GM23338 (cell line): Measurements from ENCODE around the gene SAMD4A. TPM values are rescaled to one million over a fixed set of nuclear protein-coding genes. Genes with fewer than 3 reads are reported as not detected.

Source experiments
- ATAC-seq: fragments of 200-7000 bp; cut with Tn5 transposase; 3 replicates; pipeline ENCODE4 v1.9.1; 2020
- DNase-seq: peaks from one replicate; pipeline ENCODE4 v3.0.0-alpha.2; 2015; ENCODE audit warnings: low spot score
- H2AFZ ChIP-seq: fragments of 200-600 bp; sonication (generic); 2 replicates; pipeline ENCODE4 v1.8.0; 2016; ENCODE audit warnings: antibody characterized with exemption, mild to moderate bottlenecking, moderate library complexity
- H3F3A ChIP-seq: fragments of 200-600 bp; sonication (generic); replicated peaks from 2 replicates; pipeline ENCODE4 v1.8.0; 2017; ENCODE audit warnings: antibody characterized with exemption, mixed run types, low read depth
- H3K27ac ChIP-seq: fragments of 200-600 bp; sonication (generic); 2 replicates; pipeline ENCODE4 v1.6.1; 2016; ENCODE audit warnings: low read depth
- H3K27me3 ChIP-seq: fragments of 200-600 bp; sonication (generic); 2 replicates; pipeline ENCODE4 v1.8.0; 2016; ENCODE audit warnings: mild to moderate bottlenecking, mixed run types, moderate library complexity; ENCODE audit not compliant: insufficient read depth
- H3K36me3 ChIP-seq: fragments of 200-600 bp; sonication (generic); 2 replicates; pipeline ENCODE4 v1.8.0; 2016; ENCODE audit warnings: mild to moderate bottlenecking; ENCODE audit not compliant: insufficient read depth
- H3K4me1 ChIP-seq: fragments of 200-600 bp; sonication (generic); 2 replicates; pipeline ENCODE4 v1.8.0; 2016; ENCODE audit warnings: mild to moderate bottlenecking, moderate library complexity; ENCODE audit not compliant: insufficient read depth
- H3K4me2 ChIP-seq: fragments of 200-600 bp; sonication (generic); 2 replicates; pipeline ENCODE4 v1.7.1; 2017; ENCODE audit warnings: mixed run types
- H3K4me3 ChIP-seq: fragments of 200-600 bp; sonication (generic); 2 replicates; pipeline ENCODE4 v1.6.1; 2016; ENCODE audit warnings: mixed run types
- H3K79me2 ChIP-seq: fragments of 200-600 bp; sonication (generic); replicated peaks from 2 replicates; pipeline ENCODE4 v1.8.0; 2017; ENCODE audit warnings: mild to moderate bottlenecking; ENCODE audit not compliant: insufficient read depth
- H3K9me2 ChIP-seq: fragments of 200-600 bp; sonication (generic); 2 replicates; pipeline ENCODE4 v1.8.0; 2017; ENCODE audit not compliant: insufficient read depth
- H4K20me1 ChIP-seq: fragments of 200-600 bp; sonication (generic); replicated peaks from 2 replicates; pipeline ENCODE4 v1.8.0; 2017; ENCODE audit warnings: mild to moderate bottlenecking; ENCODE audit not compliant: insufficient read depth
- H3K27ac Mint-ChIP-seq: 2 replicates; pipeline ENCODE4 v1.8.0; 2020; ENCODE audit warnings: inconsistent platforms, mild to moderate bottlenecking, moderate library complexity, mixed read lengths
- H3K27me3 Mint-ChIP-seq: 3 replicates; pipeline ENCODE4 v1.8.0; 2022; ENCODE audit warnings: low read depth, mild to moderate bottlenecking, moderate library complexity, mixed read lengths, inconsistent platforms; ENCODE audit not compliant: insufficient read depth, poor library complexity
- H3K36me3 Mint-ChIP-seq: 3 replicates; pipeline ENCODE4 v1.8.0; 2021; ENCODE audit warnings: low read depth, mild to moderate bottlenecking, inconsistent platforms, moderate library complexity, mixed read lengths
- H3K4me1 Mint-ChIP-seq: 3 replicates; pipeline ENCODE4 v1.8.0; 2020; ENCODE audit warnings: mild to moderate bottlenecking, inconsistent platforms, mixed read lengths
- H3K4me3 Mint-ChIP-seq: 3 replicates; pipeline ENCODE4 v1.8.0; 2021; ENCODE audit warnings: moderate library complexity, mild to moderate bottlenecking, inconsistent platforms, mixed read lengths
- H3K9me3 Mint-ChIP-seq: 3 replicates; pipeline ENCODE4 v1.8.0; 2020; ENCODE audit warnings: moderate library complexity, mild to moderate bottlenecking, inconsistent platforms, mixed read lengths
- CREB1 ChIP-seq: fragments of 250-450 bp; sonication (Bioruptor Pico); IDR thresholded peaks from 2 replicates; pipeline ENCODE4 v1.5.0; 2020; ENCODE audit warnings: low read depth, mild to moderate bottlenecking, moderate library complexity
- JUNB ChIP-seq: IDR thresholded peaks from one replicate; pipeline ENCODE4 v1.6.1; 2016; ENCODE audit warnings: antibody characterized with exemption; ENCODE audit not compliant: unreplicated experiment
- NANOG ChIP-seq: IDR thresholded peaks from 2 replicates; pipeline ENCODE4 v1.6.1; 2016; ENCODE audit warnings: antibody characterized with exemption, borderline replicate concordance
- POLR2AphosphoS5 ChIP-seq: IDR thresholded peaks from 2 replicates; pipeline ENCODE4 v1.6.1; 2016; ENCODE audit warnings: antibody characterized with exemption, low read depth
- REST ChIP-seq: IDR thresholded peaks from one replicate; pipeline ENCODE4 v1.6.1; 2018; ENCODE audit warnings: antibody characterized with exemption; ENCODE audit not compliant: unreplicated experiment
- STAT1 ChIP-seq: IDR thresholded peaks from one replicate; pipeline ENCODE4 v1.6.1; 2016; ENCODE audit warnings: antibody characterized with exemption; ENCODE audit not compliant: unreplicated experiment
- ZNF331 ChIP-seq: fragments of 250-450 bp; sonication (Bioruptor Pico); IDR thresholded peaks from 2 replicates; pipeline ENCODE4 v1.5.0; 2020; ENCODE audit warnings: low read depth, mild to moderate bottlenecking, moderate library complexity
- polyA plus RNA-seq: library from polyadenylated mRNA; unstranded; fragments of >200 nt; fragmentation: Nextera tagmentation; extraction: Ambion mirVana; gene quantifications from 2 replicates; pipeline ENCODE4 v1.2.1, GENCODE V29; 2016
- total RNA-seq: library from RNA; depleted of rRNA; stranded (reverse); fragments of >200 nt; shearing (Covaris generic); gene quantifications from 2 replicates; pipeline ENCODE4 v1.2.3, GENCODE V29; 2014
- TF ChIP-seq, protein P1 (sequence below): fragments of 250-450 bp; sonication (Bioruptor Pico); IDR thresholded peaks from 2 replicates; pipeline ENCODE4 v1.5.0; 2020; ENCODE audit warnings: mild to moderate bottlenecking, moderate library complexity
- TF ChIP-seq, protein P2 (sequence below): IDR thresholded peaks from 2 replicates; pipeline ENCODE4 v1.6.1; 2016; ENCODE audit warnings: antibody characterized with exemption

The SAMD4A gene
- total and polyA plus RNA-seq, 2 experiments from 2014 or later = 1.6 to 6.9 TPM

DNA sequence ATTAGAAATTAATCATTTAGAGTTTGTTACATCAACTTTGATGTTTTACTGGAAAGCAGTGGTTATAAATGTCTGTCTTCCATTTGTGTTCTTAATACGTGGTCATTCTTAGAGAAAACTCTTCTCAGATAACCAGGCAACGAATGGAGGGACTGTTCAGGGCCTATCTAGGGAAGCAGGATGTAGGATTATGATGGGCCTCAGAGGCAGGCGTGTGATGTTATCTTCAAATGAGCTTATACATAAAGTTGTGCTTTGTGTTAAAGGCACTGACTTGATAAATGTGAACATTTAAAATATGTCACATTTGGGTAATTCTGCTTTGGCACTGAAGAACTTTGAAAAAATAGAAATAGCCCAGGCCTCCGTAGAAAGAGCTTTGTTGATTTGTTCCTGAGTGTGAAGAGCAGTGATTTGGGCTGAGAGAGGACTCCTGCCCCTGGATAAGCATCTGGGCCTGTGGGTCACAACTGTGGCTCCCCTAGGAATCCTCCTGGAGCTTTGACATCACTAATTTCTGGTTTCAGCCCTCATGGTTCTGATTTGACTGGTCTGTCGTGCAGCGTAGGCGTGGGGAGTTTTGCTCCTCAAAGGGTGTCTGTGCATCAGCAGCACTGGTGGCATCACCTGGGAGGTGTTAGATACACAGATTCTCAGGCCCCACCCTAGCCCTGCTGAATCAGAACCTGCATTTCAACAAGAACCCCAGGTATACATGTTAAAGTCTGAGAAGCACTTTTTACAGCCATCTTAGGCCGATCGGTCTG, 55.4 kb downstream of the SAMD4A start:
- Mint-ChIP-seq H3K27me3 (peaks cover 1% of the 10 kb centered on the region), H3K4me3 (no peak overlapping the region), H3K4me1 (peaks cover 26% of the 10 kb centered on the region), H3K27ac (no peak overlapping the region), H3K9me3 (peaks cover 7% of the 10 kb centered on the region; the same call in 1 of the 3 replicates), H3K36me3 (0 out of 3 replicates have a peak, but pooled peaks cover 2% of the 10 kb centered on the region)
- Histone ChIP-seq H3K9me2 (no peaks in the 10 kb centered on the region; the same call in 1 of the 2 replicates), H3K27ac (no peak overlapping the region), H3K4me1 (peaks cover 22% of the 10 kb centered on the region), H3K36me3 (no peaks in the 10 kb centered on the region; the same call in 1 of the 2 replicates), H3K79me2 (no peaks in the 10 kb centered on the region), H2AFZ (no peak overlapping the region), H4K20me1 (no peaks in the 10 kb centered on the region), H3K27me3 (no peaks in the 10 kb centered on the region), H3F3A (no peaks in the 10 kb centered on the region), H3K4me2 (no peak overlapping the region), H3K4me3 (no peak overlapping the region)
- TF ChIP-seq REST (no peak), ZNF331 (CRISPR knock-in tag) (no peak)
- ATAC-seq (no peak), DNase-seq (no peak)

DNA sequence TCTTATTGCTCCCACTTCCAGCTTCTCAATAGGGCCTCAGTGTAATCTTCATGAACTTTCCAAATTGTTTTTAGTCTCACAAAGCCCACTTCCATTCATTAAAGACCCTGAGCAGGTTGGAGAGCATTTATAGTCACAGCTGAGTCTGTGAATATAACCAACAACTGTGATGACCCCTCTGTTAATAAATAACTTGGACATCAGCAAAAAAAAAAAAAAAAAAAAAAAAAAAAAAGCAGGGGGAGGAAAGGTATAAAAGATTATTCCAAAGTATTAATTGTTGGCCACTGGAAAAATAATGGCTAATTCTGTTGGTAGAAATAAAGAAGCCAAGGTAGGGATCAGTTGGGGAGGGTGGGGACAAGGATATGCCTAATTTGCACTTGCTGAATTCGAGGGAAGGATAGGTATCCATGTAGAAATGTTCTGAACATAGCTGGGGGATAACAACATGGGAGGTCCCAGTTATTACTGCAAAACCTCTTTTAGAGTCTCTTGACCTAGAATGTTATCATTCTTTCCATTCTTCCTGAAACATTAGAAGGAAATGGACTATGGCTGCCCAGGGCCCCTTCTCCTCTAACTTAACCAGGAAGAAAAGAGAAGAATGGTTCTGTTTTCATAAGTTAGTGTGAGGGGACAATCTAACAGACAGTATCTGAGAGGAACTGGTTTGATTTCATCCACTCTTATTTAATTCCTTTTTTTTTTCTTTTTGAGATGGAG, 56.5 kb downstream of the SAMD4A start:
- Mint-ChIP-seq H3K9me3 (peaks cover 7% of the 10 kb centered on the region; the same call in 1 of the 3 replicates), H3K4me1 (peaks cover 35% of the 10 kb centered on the region), H3K27me3 (peaks cover 1% of the 10 kb centered on the region), H3K4me3 (no peak overlapping the region), H3K27ac (no peak overlapping the region; the same call in 1 of the 2 replicates), H3K36me3 (0 out of 3 replicates have a peak, but pooled peaks cover 2% of the 10 kb centered on the region)
- H3K27me3 ChIP-seq = no peaks in the 10 kb centered on the region
- H3K4me2 ChIP-seq = no peak overlapping the region
- no peak overlapping the region for H2AFZ ChIP-seq
- H3K4me3 ChIP-seq = no peak overlapping the region
- ATAC-seq (no peak), DNase-seq (no peak)
- H3F3A ChIP-seq = no peaks in the 10 kb centered on the region
- no peaks in the 10 kb centered on the region; the same call in 1 of the 2 replicates for H3K9me2 ChIP-seq
- no peaks in the 10 kb centered on the region; the same call in 1 of the 2 replicates for H3K36me3 ChIP-seq
- H4K20me1 ChIP-seq = no peaks in the 10 kb centered on the region
- no peaks in the 10 kb centered on the region for H3K79me2 ChIP-seq
- no peak overlapping the region for H3K27ac ChIP-seq
- peaks cover 32% of the 10 kb centered on the region for H3K4me1 ChIP-seq
- TF ChIP-seq, protein P1, sequence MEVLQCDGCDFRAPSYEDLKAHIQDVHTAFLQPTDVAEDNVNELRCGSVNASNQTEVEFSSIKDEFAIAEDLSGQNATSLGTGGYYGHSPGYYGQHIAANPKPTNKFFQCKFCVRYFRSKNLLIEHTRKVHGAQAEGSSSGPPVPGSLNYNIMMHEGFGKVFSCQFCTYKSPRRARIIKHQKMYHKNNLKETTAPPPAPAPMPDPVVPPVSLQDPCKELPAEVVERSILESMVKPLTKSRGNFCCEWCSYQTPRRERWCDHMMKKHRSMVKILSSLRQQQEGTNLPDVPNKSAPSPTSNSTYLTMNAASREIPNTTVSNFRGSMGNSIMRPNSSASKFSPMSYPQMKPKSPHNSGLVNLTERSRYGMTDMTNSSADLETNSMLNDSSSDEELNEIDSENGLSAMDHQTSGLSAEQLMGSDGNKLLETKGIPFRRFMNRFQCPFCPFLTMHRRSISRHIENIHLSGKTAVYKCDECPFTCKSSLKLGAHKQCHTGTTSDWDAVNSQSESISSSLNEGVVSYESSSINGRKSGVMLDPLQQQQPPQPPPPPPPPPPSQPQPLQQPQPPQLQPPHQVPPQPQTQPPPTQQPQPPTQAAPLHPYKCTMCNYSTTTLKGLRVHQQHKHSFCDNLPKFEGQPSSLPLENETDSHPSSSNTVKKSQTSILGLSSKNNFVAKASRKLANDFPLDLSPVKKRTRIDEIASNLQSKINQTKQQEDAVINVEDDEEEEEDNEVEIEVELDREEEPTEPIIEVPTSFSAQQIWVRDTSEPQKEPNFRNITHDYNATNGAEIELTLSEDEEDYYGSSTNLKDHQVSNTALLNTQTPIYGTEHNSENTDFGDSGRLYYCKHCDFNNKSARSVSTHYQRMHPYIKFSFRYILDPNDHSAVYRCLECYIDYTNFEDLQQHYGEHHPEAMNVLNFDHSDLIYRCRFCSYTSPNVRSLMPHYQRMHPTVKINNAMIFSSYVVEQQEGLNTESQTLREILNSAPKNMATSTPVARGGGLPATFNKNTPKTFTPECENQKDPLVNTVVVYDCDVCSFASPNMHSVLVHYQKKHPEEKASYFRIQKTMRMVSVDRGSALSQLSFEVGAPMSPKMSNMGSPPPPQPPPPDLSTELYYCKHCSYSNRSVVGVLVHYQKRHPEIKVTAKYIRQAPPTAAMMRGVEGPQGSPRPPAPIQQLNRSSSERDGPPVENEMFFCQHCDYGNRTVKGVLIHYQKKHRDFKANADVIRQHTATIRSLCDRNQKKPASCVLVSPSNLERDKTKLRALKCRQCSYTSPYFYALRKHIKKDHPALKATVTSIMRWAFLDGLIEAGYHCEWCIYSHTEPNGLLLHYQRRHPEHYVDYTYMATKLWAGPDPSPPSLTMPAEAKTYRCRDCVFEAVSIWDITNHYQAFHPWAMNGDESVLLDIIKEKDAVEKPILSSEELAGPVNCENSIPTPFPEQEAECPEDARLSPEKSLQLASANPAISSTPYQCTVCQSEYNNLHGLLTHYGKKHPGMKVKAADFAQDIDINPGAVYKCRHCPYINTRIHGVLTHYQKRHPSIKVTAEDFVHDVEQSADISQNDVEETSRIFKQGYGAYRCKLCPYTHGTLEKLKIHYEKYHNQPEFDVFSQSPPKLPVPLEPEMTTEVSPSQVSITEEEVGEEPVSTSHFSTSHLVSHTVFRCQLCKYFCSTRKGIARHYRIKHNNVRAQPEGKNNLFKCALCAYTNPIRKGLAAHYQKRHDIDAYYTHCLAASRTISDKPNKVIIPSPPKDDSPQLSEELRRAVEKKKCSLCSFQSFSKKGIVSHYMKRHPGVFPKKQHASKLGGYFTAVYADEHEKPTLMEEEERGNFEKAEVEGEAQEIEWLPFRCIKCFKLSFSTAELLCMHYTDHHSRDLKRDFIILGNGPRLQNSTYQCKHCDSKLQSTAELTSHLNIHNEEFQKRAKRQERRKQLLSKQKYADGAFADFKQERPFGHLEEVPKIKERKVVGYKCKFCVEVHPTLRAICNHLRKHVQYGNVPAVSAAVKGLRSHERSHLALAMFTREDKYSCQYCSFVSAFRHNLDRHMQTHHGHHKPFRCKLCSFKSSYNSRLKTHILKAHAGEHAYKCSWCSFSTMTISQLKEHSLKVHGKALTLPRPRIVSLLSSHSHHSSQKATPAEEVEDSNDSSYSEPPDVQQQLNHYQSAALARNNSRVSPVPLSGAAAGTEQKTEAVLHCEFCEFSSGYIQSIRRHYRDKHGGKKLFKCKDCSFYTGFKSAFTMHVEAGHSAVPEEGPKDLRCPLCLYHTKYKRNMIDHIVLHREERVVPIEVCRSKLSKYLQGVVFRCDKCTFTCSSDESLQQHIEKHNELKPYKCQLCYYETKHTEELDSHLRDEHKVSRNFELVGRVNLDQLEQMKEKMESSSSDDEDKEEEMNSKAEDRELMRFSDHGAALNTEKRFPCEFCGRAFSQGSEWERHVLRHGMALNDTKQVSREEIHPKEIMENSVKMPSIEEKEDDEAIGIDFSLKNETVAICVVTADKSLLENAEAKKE (CRISPR knock-in tag) = no peak
- TF ChIP-seq POLR2AphosphoS5 (no peak), JUNB (no peak), ZNF331 (CRISPR knock-in tag) (no peak), CREB1 (CRISPR knock-in tag) (no peak), NANOG (no peak), STAT1 (no peak)
- TF ChIP-seq, protein P2, sequence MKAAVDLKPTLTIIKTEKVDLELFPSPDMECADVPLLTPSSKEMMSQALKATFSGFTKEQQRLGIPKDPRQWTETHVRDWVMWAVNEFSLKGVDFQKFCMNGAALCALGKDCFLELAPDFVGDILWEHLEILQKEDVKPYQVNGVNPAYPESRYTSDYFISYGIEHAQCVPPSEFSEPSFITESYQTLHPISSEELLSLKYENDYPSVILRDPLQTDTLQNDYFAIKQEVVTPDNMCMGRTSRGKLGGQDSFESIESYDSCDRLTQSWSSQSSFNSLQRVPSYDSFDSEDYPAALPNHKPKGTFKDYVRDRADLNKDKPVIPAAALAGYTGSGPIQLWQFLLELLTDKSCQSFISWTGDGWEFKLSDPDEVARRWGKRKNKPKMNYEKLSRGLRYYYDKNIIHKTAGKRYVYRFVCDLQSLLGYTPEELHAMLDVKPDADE = no peak
